K562 (cell line): Measurements from ENCODE around the gene RALGAPB. TPM values are rescaled to one million over a fixed set of nuclear protein-coding genes. Genes with fewer than 3 reads are reported as not detected.
A peak's percentile ranks its signal among the peaks of the same experiment; 100 is the strongest.

Source experiments
- BMI1 ChIP-seq: fragments of 150-350 bp; IDR thresholded peaks from 2 replicates; pipeline ENCODE4 v1.6.1; 2014; ENCODE audit warnings: low read length
- HDGF ChIP-seq: fragments of 450-650 bp; IDR thresholded peaks from 2 replicates; pipeline ENCODE4 v1.6.1; 2016
- HMG20A ChIP-seq: fragments of 450-650 bp; formaldehyde crosslinking; conservative IDR thresholded peaks from 2 replicates; pipeline ENCODE4 v1.4.0; 2020; ENCODE audit warnings: mild to moderate bottlenecking, mixed read lengths
- LCOR ChIP-seq: sonication (generic); formaldehyde crosslinking; IDR thresholded peaks from 2 replicates; pipeline ENCODE4 v1.8.0; 2022; ENCODE audit warnings: mild to moderate bottlenecking, missing genetic modification reagents
- MED1 ChIP-seq: sonication (generic); formaldehyde crosslinking; IDR thresholded peaks from 2 replicates; pipeline ENCODE4 v1.8.1; 2023; ENCODE audit warnings: missing genetic modification reagents, borderline replicate concordance
- WHSC1 ChIP-seq: IDR thresholded peaks from one replicate; pipeline ENCODE4 v1.6.1; 2012; ENCODE audit warnings: low read length, control low read depth, inconsistent platforms
- ZFP36 ChIP-seq: fragments of 150-350 bp; IDR thresholded peaks from 2 replicates; pipeline ENCODE4 v1.6.1; 2018; ENCODE audit warnings: low read length, low read depth; ENCODE audit not compliant: partially characterized antibody
- ZNF140 ChIP-seq: fragments of 250-450 bp; sonication (Bioruptor Pico); IDR thresholded peaks from 2 replicates; pipeline ENCODE4 v1.8.0; 2021; ENCODE audit warnings: moderate library complexity, mild to moderate bottlenecking, inconsistent platforms
- ZNF586 ChIP-seq: fragments of 450-650 bp; formaldehyde crosslinking; conservative IDR thresholded peaks from 2 replicates; pipeline ENCODE4 v1.4.0; 2020; ENCODE audit warnings: mild to moderate bottlenecking, moderate library complexity
- ZNF77 ChIP-seq: fragments of 250-450 bp; sonication (Bioruptor Pico); IDR thresholded peaks from 2 replicates; pipeline ENCODE4 v1.5.0; 2020
- polyA plus RNA-seq, 8 experiments: library from polyadenylated mRNA; depleted of rRNA in 4 of 8; stranded (reverse) in 5 of 8; unstranded in 3 of 8; fragments of >200 nt; fragmentation: Nextera tagmentation in 2 of 8; fragmentation: Illumina TruSeq in 1 of 8; extraction: Ambion mirVana in 2 of 8; extraction: Trizol in 1 of 8; gene quantifications; 2 replicates each; pipeline versions ENCODE4 v1.2.1 to v1.2.3, GENCODE V29; 2011 to 2014; ENCODE audit warnings: inconsistent platforms in 1 of 8, missing spikeins in 1 of 8
- total RNA-seq, 7 experiments: library from RNA; depleted of rRNA in 6 of 7; stranded (reverse); fragments of >200 nt in 6 of 7; fragmentation: Illumina TruSeq in 2 of 7; extraction: Trizol in 2 of 7; gene quantifications; 2 replicates each; pipeline versions ENCODE4 v1.2.1 to v1.2.3, GENCODE V29; 2011 to 2021; ENCODE audit warnings: low replicate concordance in 1 of 7
- TF ChIP-seq, protein P1 (sequence below): fragments of 450-650 bp; IDR thresholded peaks from 2 replicates; pipeline ENCODE4 v1.6.1; 2017; ENCODE audit warnings: antibody characterized with exemption
- TF ChIP-seq, protein P2 (sequence below): fragments of 450-650 bp; IDR thresholded peaks from 2 replicates; pipeline ENCODE4 v1.7.1; 2018; ENCODE audit warnings: mild to moderate bottlenecking, low read depth; ENCODE audit not compliant: partially characterized antibody
- TF ChIP-seq, protein P3 (sequence below): fragments of 250-450 bp; sonication (Bioruptor Pico); IDR thresholded peaks from 2 replicates; pipeline ENCODE4 v1.5.0; 2022; ENCODE audit warnings: mild to moderate bottlenecking
- TF ChIP-seq, protein P4 (sequence below), 2 experiments: fragments of 450-650 bp; IDR thresholded peaks; 2 replicates each; pipeline ENCODE4 v1.6.1; 2016
- TF ChIP-seq, protein P5 (sequence below): sonication (generic); formaldehyde crosslinking; IDR thresholded peaks from 2 replicates; pipeline ENCODE4 v1.8.0; 2023; ENCODE audit warnings: mild to moderate bottlenecking, missing genetic modification reagents

The RALGAPB gene
- total and polyA plus RNA-seq, 9 of the 15 experiments (the other 6 are each of a cell fraction or from before 2014, with no cell fraction given) = 4.3 to 25.6 (median 13.6) TPM

DNA sequence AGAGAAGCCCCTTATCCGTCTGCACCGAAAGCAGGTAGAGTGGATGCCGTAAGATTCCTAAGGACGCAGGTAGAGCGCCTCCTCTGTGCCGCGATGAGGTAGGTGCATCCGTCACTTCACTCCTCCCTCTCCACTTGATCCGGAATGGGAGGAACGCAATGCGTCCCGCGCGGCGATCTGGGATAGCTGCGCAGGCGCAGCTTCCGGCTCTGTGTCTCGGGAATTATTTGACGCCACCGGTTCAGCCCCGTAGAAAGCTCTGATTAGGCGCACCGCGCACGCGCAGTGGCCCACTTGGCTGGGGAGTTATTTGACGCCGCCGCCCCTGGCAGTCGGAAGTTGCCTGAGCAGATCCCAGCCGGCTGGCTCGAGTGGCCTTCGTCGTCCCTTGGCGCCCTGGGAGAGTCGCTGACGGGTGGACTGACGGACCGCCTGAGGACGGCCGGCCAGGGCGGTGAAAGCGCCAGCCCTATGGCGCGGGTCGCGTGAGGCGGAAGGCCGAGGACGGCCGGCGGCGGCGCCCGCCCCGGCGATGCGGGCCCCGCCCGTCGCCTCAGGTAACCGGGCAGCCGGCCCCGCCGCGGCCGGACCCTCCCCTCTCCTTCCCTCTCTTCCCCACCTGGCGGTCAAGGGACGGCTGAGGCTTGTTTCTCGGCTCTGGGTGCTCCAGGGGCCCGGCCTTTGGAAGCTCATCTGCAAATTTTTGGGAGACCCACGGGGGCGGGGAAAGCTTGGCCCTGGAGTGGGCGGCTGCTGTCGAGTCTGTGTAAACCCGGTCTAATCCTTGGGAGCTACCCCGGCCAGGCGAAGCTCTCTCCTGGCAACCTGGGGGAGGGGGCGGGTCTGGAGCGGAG is at the start of gene RALGAPB (continued):
- TF ChIP-seq, protein P1, sequence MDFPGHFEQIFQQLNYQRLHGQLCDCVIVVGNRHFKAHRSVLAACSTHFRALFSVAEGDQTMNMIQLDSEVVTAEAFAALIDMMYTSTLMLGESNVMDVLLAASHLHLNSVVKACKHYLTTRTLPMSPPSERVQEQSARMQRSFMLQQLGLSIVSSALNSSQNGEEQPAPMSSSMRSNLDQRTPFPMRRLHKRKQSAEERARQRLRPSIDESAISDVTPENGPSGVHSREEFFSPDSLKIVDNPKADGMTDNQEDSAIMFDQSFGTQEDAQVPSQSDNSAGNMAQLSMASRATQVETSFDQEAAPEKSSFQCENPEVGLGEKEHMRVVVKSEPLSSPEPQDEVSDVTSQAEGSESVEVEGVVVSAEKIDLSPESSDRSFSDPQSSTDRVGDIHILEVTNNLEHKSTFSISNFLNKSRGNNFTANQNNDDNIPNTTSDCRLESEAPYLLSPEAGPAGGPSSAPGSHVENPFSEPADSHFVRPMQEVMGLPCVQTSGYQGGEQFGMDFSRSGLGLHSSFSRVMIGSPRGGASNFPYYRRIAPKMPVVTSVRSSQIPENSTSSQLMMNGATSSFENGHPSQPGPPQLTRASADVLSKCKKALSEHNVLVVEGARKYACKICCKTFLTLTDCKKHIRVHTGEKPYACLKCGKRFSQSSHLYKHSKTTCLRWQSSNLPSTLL = no peak
- no peak for TF ChIP-seq WHSC1
- TF ChIP-seq, protein P2, sequence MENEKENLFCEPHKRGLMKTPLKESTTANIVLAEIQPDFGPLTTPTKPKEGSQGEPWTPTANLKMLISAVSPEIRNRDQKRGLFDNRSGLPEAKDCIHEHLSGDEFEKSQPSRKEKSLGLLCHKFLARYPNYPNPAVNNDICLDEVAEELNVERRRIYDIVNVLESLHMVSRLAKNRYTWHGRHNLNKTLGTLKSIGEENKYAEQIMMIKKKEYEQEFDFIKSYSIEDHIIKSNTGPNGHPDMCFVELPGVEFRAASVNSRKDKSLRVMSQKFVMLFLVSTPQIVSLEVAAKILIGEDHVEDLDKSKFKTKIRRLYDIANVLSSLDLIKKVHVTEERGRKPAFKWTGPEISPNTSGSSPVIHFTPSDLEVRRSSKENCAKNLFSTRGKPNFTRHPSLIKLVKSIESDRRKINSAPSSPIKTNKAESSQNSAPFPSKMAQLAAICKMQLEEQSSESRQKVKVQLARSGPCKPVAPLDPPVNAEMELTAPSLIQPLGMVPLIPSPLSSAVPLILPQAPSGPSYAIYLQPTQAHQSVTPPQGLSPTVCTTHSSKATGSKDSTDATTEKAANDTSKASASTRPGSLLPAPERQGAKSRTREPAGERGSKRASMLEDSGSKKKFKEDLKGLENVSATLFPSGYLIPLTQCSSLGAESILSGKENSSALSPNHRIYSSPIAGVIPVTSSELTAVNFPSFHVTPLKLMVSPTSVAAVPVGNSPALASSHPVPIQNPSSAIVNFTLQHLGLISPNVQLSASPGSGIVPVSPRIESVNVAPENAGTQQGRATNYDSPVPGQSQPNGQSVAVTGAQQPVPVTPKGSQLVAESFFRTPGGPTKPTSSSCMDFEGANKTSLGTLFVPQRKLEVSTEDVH = peak; percentile 32
- TF ChIP-seq, protein P3, sequence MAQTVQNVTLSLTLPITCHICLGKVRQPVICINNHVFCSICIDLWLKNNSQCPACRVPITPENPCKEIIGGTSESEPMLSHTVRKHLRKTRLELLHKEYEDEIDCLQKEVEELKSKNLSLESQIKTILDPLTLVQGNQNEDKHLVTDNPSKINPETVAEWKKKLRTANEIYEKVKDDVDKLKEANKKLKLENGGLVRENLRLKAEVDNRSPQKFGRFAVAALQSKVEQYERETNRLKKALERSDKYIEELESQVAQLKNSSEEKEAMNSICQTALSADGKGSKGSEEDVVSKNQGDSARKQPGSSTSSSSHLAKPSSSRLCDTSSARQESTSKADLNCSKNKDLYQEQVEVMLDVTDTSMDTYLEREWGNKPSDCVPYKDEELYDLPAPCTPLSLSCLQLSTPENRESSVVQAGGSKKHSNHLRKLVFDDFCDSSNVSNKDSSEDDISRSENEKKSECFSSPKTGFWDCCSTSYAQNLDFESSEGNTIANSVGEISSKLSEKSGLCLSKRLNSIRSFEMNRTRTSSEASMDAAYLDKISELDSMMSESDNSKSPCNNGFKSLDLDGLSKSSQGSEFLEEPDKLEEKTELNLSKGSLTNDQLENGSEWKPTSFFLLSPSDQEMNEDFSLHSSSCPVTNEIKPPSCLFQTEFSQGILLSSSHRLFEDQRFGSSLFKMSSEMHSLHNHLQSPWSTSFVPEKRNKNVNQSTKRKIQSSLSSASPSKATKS (CRISPR knock-in tag) = no peak
- TF ChIP-seq, protein P4, sequence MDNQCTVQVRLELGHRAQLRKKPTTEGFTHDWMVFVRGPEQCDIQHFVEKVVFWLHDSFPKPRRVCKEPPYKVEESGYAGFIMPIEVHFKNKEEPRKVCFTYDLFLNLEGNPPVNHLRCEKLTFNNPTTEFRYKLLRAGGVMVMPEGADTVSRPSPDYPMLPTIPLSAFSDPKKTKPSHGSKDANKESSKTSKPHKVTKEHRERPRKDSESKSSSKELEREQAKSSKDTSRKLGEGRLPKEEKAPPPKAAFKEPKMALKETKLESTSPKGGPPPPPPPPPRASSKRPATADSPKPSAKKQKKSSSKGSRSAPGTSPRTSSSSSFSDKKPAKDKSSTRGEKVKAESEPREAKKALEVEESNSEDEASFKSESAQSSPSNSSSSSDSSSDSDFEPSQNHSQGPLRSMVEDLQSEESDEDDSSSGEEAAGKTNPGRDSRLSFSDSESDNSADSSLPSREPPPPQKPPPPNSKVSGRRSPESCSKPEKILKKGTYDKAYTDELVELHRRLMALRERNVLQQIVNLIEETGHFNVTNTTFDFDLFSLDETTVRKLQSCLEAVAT (IDR thresholded peaks at IDR 0.05) = no peak
- no peak for TF ChIP-seq MED1 (CRISPR knock-in tag)
- no peak for TF ChIP-seq ZNF140 (CRISPR knock-in tag)
- TF ChIP-seq, protein P5, sequence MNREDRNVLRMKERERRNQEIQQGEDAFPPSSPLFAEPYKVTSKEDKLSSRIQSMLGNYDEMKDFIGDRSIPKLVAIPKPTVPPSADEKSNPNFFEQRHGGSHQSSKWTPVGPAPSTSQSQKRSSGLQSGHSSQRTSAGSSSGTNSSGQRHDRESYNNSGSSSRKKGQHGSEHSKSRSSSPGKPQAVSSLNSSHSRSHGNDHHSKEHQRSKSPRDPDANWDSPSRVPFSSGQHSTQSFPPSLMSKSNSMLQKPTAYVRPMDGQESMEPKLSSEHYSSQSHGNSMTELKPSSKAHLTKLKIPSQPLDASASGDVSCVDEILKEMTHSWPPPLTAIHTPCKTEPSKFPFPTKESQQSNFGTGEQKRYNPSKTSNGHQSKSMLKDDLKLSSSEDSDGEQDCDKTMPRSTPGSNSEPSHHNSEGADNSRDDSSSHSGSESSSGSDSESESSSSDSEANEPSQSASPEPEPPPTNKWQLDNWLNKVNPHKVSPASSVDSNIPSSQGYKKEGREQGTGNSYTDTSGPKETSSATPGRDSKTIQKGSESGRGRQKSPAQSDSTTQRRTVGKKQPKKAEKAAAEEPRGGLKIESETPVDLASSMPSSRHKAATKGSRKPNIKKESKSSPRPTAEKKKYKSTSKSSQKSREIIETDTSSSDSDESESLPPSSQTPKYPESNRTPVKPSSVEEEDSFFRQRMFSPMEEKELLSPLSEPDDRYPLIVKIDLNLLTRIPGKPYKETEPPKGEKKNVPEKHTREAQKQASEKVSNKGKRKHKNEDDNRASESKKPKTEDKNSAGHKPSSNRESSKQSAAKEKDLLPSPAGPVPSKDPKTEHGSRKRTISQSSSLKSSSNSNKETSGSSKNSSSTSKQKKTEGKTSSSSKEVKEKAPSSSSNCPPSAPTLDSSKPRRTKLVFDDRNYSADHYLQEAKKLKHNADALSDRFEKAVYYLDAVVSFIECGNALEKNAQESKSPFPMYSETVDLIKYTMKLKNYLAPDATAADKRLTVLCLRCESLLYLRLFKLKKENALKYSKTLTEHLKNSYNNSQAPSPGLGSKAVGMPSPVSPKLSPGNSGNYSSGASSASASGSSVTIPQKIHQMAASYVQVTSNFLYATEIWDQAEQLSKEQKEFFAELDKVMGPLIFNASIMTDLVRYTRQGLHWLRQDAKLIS = 0 out of 2 replicates have a peak, but pooled peaks have one; percentile 56
- no peak for TF ChIP-seq ZNF586 (CRISPR knock-in tag)
- TF ChIP-seq HMG20A = no peak
- no peak for TF ChIP-seq ZFP36
- TF ChIP-seq HDGF = no peak
- TF ChIP-seq ZNF77 = no peak
- TF ChIP-seq BMI1 = no peak
- peak; percentile 64; the same call in 1 of the 2 replicates for TF ChIP-seq LCOR (CRISPR knock-in tag)
